ENCODE measurements around the gene RAD23A. TPM values are rescaled to one million over a fixed set of nuclear protein-coding genes. Genes with fewer than 3 reads are reported as not detected.

RAD23A gene
- polyA plus RNA-seq, 1 donor from 2014 or later, result 37.4 TPM

DNA sequence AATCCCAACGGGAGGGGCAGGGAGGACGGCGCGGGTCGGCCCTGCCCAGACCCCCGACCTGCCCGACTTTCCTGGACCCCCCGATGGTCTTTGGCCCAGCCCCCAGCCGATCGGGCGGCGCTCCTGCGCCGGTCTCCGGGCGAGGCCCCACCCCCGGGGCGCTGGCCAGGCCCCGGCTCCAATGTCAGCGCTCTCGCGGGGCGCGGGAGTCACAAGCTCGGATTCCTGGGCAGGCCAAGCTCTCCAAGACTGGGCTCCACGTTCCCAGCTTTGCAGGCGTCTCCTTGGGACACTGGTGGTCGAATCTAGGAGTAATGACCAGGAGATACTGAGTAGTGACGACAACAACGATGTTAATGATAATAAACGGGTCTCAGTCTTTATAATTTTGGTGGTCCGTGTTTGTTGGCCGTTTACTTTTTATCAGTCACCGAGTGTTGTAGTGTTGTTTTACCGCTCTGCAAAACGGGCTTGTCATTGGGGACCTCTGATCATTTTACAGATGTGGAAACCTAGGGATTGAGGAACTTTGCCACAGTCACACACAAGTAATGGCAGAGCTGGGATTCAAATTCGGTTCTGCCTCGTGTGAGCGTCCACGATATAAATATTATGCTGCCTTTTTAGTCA lies 545 bp downstream of the RAD23A start:
- TF ChIP-seq EZH2 (IDR thresholded peaks at IDR 0.05; ENCODE audit: borderline replicate concordance, insufficient read depth, low read length, poor library complexity, severe bottlenecking) (no peak), EP300 (conservative IDR thresholded peaks at IDR 0.05; ENCODE audit: poor library complexity, severe bottlenecking) (no peak), POLR2AphosphoS5 (IDR thresholded peaks at IDR 0.05) (no peak), SMC3 (conservative IDR thresholded peaks at IDR 0.05; ENCODE audit: poor library complexity) (no peak), RAD21 (conservative IDR thresholded peaks at IDR 0.05) (no peak), TAF1 (IDR thresholded peaks at IDR 0.05; ENCODE audit: low read depth) (no peak), MXI1 (conservative IDR thresholded peaks at IDR 0.05; ENCODE audit: poor library complexity, severe bottlenecking) (no peak)
- TF ChIP-seq, protein P1, sequence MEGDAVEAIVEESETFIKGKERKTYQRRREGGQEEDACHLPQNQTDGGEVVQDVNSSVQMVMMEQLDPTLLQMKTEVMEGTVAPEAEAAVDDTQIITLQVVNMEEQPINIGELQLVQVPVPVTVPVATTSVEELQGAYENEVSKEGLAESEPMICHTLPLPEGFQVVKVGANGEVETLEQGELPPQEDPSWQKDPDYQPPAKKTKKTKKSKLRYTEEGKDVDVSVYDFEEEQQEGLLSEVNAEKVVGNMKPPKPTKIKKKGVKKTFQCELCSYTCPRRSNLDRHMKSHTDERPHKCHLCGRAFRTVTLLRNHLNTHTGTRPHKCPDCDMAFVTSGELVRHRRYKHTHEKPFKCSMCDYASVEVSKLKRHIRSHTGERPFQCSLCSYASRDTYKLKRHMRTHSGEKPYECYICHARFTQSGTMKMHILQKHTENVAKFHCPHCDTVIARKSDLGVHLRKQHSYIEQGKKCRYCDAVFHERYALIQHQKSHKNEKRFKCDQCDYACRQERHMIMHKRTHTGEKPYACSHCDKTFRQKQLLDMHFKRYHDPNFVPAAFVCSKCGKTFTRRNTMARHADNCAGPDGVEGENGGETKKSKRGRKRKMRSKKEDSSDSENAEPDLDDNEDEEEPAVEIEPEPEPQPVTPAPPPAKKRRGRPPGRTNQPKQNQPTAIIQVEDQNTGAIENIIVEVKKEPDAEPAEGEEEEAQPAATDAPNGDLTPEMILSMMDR (IDR thresholded peaks at IDR 0.05; ENCODE audit: poor library complexity, severe bottlenecking), result no peak
- TF ChIP-seq, protein P2, sequence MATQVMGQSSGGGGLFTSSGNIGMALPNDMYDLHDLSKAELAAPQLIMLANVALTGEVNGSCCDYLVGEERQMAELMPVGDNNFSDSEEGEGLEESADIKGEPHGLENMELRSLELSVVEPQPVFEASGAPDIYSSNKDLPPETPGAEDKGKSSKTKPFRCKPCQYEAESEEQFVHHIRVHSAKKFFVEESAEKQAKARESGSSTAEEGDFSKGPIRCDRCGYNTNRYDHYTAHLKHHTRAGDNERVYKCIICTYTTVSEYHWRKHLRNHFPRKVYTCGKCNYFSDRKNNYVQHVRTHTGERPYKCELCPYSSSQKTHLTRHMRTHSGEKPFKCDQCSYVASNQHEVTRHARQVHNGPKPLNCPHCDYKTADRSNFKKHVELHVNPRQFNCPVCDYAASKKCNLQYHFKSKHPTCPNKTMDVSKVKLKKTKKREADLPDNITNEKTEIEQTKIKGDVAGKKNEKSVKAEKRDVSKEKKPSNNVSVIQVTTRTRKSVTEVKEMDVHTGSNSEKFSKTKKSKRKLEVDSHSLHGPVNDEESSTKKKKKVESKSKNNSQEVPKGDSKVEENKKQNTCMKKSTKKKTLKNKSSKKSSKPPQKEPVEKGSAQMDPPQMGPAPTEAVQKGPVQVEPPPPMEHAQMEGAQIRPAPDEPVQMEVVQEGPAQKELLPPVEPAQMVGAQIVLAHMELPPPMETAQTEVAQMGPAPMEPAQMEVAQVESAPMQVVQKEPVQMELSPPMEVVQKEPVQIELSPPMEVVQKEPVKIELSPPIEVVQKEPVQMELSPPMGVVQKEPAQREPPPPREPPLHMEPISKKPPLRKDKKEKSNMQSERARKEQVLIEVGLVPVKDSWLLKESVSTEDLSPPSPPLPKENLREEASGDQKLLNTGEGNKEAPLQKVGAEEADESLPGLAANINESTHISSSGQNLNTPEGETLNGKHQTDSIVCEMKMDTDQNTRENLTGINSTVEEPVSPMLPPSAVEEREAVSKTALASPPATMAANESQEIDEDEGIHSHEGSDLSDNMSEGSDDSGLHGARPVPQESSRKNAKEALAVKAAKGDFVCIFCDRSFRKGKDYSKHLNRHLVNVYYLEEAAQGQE (IDR thresholded peaks at IDR 0.05; ENCODE audit: borderline replicate concordance), result no peak
- peaks cover 5% of the 10 kb centered on the region for H3F3A ChIP-seq (ENCODE audit: insufficient read depth, low read length, poor library complexity, severe bottlenecking)
- peak overlapping the region; percentile 81 for H3K27ac ChIP-seq (ENCODE audit: low read length)
- peak overlapping the region; percentile 95 for H3K4me3 ChIP-seq (ENCODE audit: low read length)
- no peak overlapping the region for H2AFZ ChIP-seq (ENCODE audit: low read depth, low read length)
- H3K9me3 ChIP-seq (ENCODE audit: low read length), result no peaks in the 10 kb centered on the region
- no peaks in the 10 kb centered on the region for H3K36me3 ChIP-seq (ENCODE audit: insufficient read depth, low read length)
- H3K27me3 ChIP-seq (ENCODE audit: insufficient read depth, low read depth, low read length), result no peaks in the 10 kb centered on the region
- H4K20me1 ChIP-seq (ENCODE audit: insufficient read depth), result no peaks in the 10 kb centered on the region
- peak overlapping the region; percentile 91 for H3K4me2 ChIP-seq (ENCODE audit: low read length)
- H3K9ac ChIP-seq (ENCODE audit: low read length), result peak overlapping the region; percentile 88
- no peaks in the 10 kb centered on the region for H3K9me2 ChIP-seq (ENCODE audit: insufficient read depth, low read length)
- H3K79me2 ChIP-seq (replicated peaks; ENCODE audit: insufficient read depth, low read length), result peaks cover 18% of the 10 kb centered on the region

- Histone ChIP-seq H3K9me3 (ENCODE audit: low read length) (no peaks in the 10 kb centered on the region), H3K4me3 (ENCODE audit: low read length) (peak overlapping the region; percentile 95), H3K9me2 (ENCODE audit: insufficient read depth, low read length) (no peaks in the 10 kb centered on the region), H3K27me3 (ENCODE audit: insufficient read depth, low read depth, low read length) (no peaks in the 10 kb centered on the region), H3K9ac (ENCODE audit: low read length) (peak overlapping the region; percentile 88), H3F3A (ENCODE audit: insufficient read depth, low read length, poor library complexity, severe bottlenecking) (peaks cover 5% of the 10 kb centered on the region), H3K27ac (ENCODE audit: low read length) (peak overlapping the region; percentile 81), H3K4me2 (ENCODE audit: low read length) (peak overlapping the region; percentile 91), H3K79me2 (replicated peaks; ENCODE audit: insufficient read depth, low read length) (peaks cover 18% of the 10 kb centered on the region), H4K20me1 (ENCODE audit: insufficient read depth) (no peaks in the 10 kb centered on the region), H3K36me3 (ENCODE audit: insufficient read depth, low read length) (no peaks in the 10 kb centered on the region), H2AFZ (ENCODE audit: low read depth, low read length) (no peak overlapping the region)
- TF ChIP-seq MXI1 (conservative IDR thresholded peaks at IDR 0.05; ENCODE audit: poor library complexity, severe bottlenecking), result no peak
- TF ChIP-seq TAF1 (IDR thresholded peaks at IDR 0.05; ENCODE audit: low read depth), result no peak
- TF ChIP-seq, protein P2 (IDR thresholded peaks at IDR 0.05; ENCODE audit: borderline replicate concordance), result no peak
- TF ChIP-seq, protein P1 (IDR thresholded peaks at IDR 0.05; ENCODE audit: poor library complexity, severe bottlenecking), result no peak
- TF ChIP-seq SMC3 (conservative IDR thresholded peaks at IDR 0.05; ENCODE audit: poor library complexity), result no peak
- no peak for TF ChIP-seq RAD21 (conservative IDR thresholded peaks at IDR 0.05)
- TF ChIP-seq EZH2 (IDR thresholded peaks at IDR 0.05; ENCODE audit: borderline replicate concordance, insufficient read depth, low read length, poor library complexity, severe bottlenecking), result no peak
- TF ChIP-seq EP300 (conservative IDR thresholded peaks at IDR 0.05; ENCODE audit: poor library complexity, severe bottlenecking), result no peak
- no peak for TF ChIP-seq POLR2AphosphoS5 (IDR thresholded peaks at IDR 0.05)
These were observed 1.3 kb downstream of the RAD23A start for GRCh38 chr19:12946731-12947496.
